ENCODE results near the gene PARP12. TPM values are rescaled to one million over a fixed set of nuclear protein-coding genes. Genes with fewer than 3 reads are reported as not detected.
"Not testable (repeated sequence)": the region's sequence is repeated elsewhere in the genome, so short reads cannot be mapped to it uniquely, and the experiment has no call there.

Gene PARP12
- total RNA-seq (100 to 1,000 TPM in 1 of 5 donors, 10 to 100 TPM in 4; 18.7 to 135 (median 53.1) TPM), polyA plus RNA-seq (10 to 100 TPM; 13.0 to 20.8 (median 19.1) TPM)
- long read RNA-seq, donor 1 = 0 reads
- long read RNA-seq, donor 2, partial matches to known transcripts = 0 of 1 reads
- long read RNA-seq, donor 2, other reads (novel, unspliced or antisense) = 0 of 1 reads
- long read RNA-seq, donor 3 = 0 reads
- long read RNA-seq, donor 4 = 0 reads
- long read RNA-seq, donor 5 = 0 reads
- long read RNA-seq, donor 6, partial matches to known transcripts = 0 of 4 reads
- long read RNA-seq, donor 6, other reads (novel, unspliced or antisense) = 0 of 4 reads
- long read RNA-seq, donor 7, partial matches to known transcripts = 0 of 3 reads
- long read RNA-seq, donor 7, other reads (novel, unspliced or antisense) = 0 of 3 reads
- long read RNA-seq, donor 8 = 0 reads
- long read RNA-seq, donor 9 = 0 reads
- long read RNA-seq, donor 10 = 0 reads

- H3K36me3 ChIP-seq = peaks cover 0 to 1% (median under 1%) of the 10 kb centered on the region in 4 donors
- 0 to 3% (median 0%) methylated on average over 14 to 106 of the region's 106 CpGs for WGBS, 5 donors
- H3K27ac ChIP-seq = peak within 1 kb of the TSS; percentile 91 to 97 (median 95)
- DNase-seq = peak; percentile 93 to 96
- no peaks in the 10 kb centered on the region for H3K27me3 ChIP-seq
- peaks cover 0 to 16% (median 13%) of the 10 kb centered on the region in 4 donors for H3K9me3 ChIP-seq
- H3K4me1 ChIP-seq = peaks cover 36 to 47% (median 41%) of the 10 kb centered on the region in 4 donors
- intact Hi-C loops (cut with DNase I; ENCODE audit: low total_unique reads) = no loop called here
- TF ChIP-seq POLR2AphosphoS5 (IDR thresholded peaks at IDR 0.05) (peak; percentile 6 to 87 (median 84)), POLR2A (IDR thresholded peaks at IDR 0.05) (no peak), EP300 (IDR thresholded peaks at IDR 0.05) (no peak)
- TF ChIP-seq, protein P1, sequence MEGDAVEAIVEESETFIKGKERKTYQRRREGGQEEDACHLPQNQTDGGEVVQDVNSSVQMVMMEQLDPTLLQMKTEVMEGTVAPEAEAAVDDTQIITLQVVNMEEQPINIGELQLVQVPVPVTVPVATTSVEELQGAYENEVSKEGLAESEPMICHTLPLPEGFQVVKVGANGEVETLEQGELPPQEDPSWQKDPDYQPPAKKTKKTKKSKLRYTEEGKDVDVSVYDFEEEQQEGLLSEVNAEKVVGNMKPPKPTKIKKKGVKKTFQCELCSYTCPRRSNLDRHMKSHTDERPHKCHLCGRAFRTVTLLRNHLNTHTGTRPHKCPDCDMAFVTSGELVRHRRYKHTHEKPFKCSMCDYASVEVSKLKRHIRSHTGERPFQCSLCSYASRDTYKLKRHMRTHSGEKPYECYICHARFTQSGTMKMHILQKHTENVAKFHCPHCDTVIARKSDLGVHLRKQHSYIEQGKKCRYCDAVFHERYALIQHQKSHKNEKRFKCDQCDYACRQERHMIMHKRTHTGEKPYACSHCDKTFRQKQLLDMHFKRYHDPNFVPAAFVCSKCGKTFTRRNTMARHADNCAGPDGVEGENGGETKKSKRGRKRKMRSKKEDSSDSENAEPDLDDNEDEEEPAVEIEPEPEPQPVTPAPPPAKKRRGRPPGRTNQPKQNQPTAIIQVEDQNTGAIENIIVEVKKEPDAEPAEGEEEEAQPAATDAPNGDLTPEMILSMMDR (IDR thresholded peaks at IDR 0.05) = no peak
- peak within 1 kb of the TSS; percentile 66 to 80 (median 74) for H3K4me3 ChIP-seq
Measured at GRCh38 chr7:140062528-140063299, at the start of gene PARP12. Gene PARP12 (minus strand): TSS chr7:140062951. CDS start chr7:140062847, 104 bp downstream.

- H3K4me1 ChIP-seq; H3K27me3 ChIP-seq; H3K4me3 ChIP-seq; H3K9me3 ChIP-seq; H3K27ac ChIP-seq; intact Hi-C loops (cut with DNase I; ENCODE audit: low total_unique reads); DNase-seq: not testable (repeated sequence)
- WGBS, 5 donors = 89 to 94% (median 90%) methylated on average over 8 of the region's 8 CpGs
- peaks cover 26 to 64% (median 57%) of the 10 kb centered on the region in 4 donors for H3K36me3 ChIP-seq
Measured at GRCh38 chr7:140108777-140109176, 46.0 kb upstream of the PARP12 start.

DNA sequence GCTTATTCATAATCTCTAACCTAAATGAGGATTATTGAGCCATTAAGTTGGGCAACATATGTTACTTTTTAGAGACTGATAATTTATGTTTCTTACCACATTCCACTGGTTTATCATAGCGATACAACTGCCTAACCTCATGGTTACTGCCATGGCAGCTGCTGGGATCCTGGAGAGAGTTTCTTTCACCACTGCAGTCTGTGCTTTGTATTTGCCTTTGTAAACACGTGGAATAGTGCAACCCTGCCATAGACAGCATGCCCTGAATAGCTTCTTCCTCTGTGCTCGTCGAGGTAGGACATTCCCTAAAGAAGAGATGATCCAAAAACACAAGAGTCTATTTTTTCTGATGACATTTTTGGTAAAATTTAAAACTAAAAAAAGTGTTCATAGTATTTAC lies 33.7 kb upstream of the PARP12 start:
- Histone ChIP-seq H3K4me3 (no peak overlapping the region), H3K27me3 (no peaks in the 10 kb centered on the region), H3K36me3 (peaks cover 73 to 99% (median 98%) of the 10 kb centered on the region in 4 donors), H3K27ac (no peak overlapping the region), H3K9me3 (no peaks in the 10 kb centered on the region), H3K4me1 (no peaks in the 10 kb centered on the region)
- intact Hi-C loops (cut with DNase I; ENCODE audit: low total_unique reads) = no loop called here
- TF ChIP-seq POLR2A (IDR thresholded peaks at IDR 0.05) = no peak
- no peak for TF ChIP-seq EP300 (IDR thresholded peaks at IDR 0.05)
- TF ChIP-seq, protein P1 (IDR thresholded peaks at IDR 0.05) = no peak
- no peak for TF ChIP-seq POLR2AphosphoS5 (IDR thresholded peaks at IDR 0.05)
- DNase-seq = no peak
- 83 to 85% (median 84%) methylated on average over 4 of the region's 4 CpGs for WGBS, 5 donors

DNA sequence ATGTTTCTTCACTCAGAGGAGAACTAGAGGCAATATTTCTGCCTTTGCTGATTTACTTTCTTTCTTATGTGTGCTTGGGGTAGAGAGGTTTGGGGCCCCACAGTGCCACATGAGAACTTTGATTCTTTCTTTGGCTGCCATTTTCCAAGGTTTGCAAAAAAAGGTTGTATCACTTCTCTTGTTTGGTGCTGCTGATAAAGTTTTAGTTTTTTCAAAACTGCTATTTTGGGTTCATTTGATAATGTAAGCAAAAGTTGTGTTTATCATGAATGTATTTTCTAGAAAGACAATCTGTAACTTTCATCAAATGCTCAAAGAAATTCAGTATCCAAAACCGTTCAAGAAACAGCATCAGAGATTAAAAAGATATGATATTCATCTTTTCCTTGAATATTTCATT lies 30.6 kb upstream of the PARP12 start:
- intact Hi-C loops (cut with DNase I; ENCODE audit: low total_unique reads) = no loop called here
- no peaks in the 10 kb centered on the region for H3K4me1 ChIP-seq
- 64 to 85% (median 73%) methylated on average over 1 of the region's 1 CpG for WGBS, 5 donors
- no peak overlapping the region for H3K4me3 ChIP-seq
- no peaks in the 10 kb centered on the region for H3K27me3 ChIP-seq
- H3K36me3 ChIP-seq = peaks cover 58 to 100% (median 95%) of the 10 kb centered on the region in 4 donors
- DNase-seq = no peak
- no peak for TF ChIP-seq EP300 (IDR thresholded peaks at IDR 0.05)
- TF ChIP-seq POLR2A (IDR thresholded peaks at IDR 0.05) = no peak
- TF ChIP-seq, protein P1 (IDR thresholded peaks at IDR 0.05) = no peak
- no peak for TF ChIP-seq POLR2AphosphoS5 (IDR thresholded peaks at IDR 0.05)
- H3K27ac ChIP-seq = no peak overlapping the region
- H3K9me3 ChIP-seq = no peaks in the 10 kb centered on the region
